Measurements from ENCODE around the gene IL22RA2.
"Not testable (repeated sequence)": the region's sequence is repeated elsewhere in the genome, so short reads cannot be mapped to it uniquely, and the experiment has no call there.

The IL22RA2 gene

GRCh38 chr6:137217801-137218472 lies 44.5 kb upstream of the IL22RA2 start:
- H3K27ac Mint-ChIP-seq: no peak overlapping the region
- H3K27me3 Mint-ChIP-seq (ENCODE audit: low read depth, poor library complexity): peaks cover 4% of the 10 kb centered on the region
- peak overlapping the region; percentile 98 for H3K4me3 Mint-ChIP-seq
- no peak for TF ChIP-seq CTCF (IDR thresholded peaks at IDR 0.05)
- H3K4me1 Mint-ChIP-seq: peaks cover 35% of the 10 kb centered on the region
- H3K9me3 Mint-ChIP-seq: peaks cover 11% of the 10 kb centered on the region
- H3K36me3 Mint-ChIP-seq (ENCODE audit: low read depth): peaks cover 18% of the 10 kb centered on the region
- peak; percentile 4 for DNase-seq

GRCh38 chr6:137216875-137217553 lies 43.6 kb upstream of the IL22RA2 start:
- peaks cover 19% of the 10 kb centered on the region for H3K9me3 Mint-ChIP-seq
- no peak overlapping the region for H3K27ac Mint-ChIP-seq
- H3K4me1 Mint-ChIP-seq: peaks cover 35% of the 10 kb centered on the region
- DNase-seq: no peak
- H3K27me3 Mint-ChIP-seq (ENCODE audit: low read depth, poor library complexity): peaks cover 4% of the 10 kb centered on the region
- no peak for TF ChIP-seq CTCF (IDR thresholded peaks at IDR 0.05)
- peaks cover 26% of the 10 kb centered on the region for H3K36me3 Mint-ChIP-seq (ENCODE audit: low read depth)
- H3K4me3 Mint-ChIP-seq: no peak overlapping the region

GRCh38 chr6:137216106-137216505 lies 42.7 kb upstream of the IL22RA2 start:
- Mint-ChIP-seq H3K36me3 (ENCODE audit: low read depth) (peaks cover 35% of the 10 kb centered on the region), H3K4me3 (no peak overlapping the region), H3K27me3 (ENCODE audit: low read depth, poor library complexity) (peaks cover 4% of the 10 kb centered on the region), H3K9me3 (peaks cover 28% of the 10 kb centered on the region), H3K27ac (no peak overlapping the region), H3K4me1 (peaks cover 35% of the 10 kb centered on the region)
- no peak for DNase-seq
- TF ChIP-seq CTCF (IDR thresholded peaks at IDR 0.05): no peak

GRCh38 chr6:137215630-137216029 lies 42.2 kb upstream of the IL22RA2 start:
- H3K9me3 Mint-ChIP-seq: peaks cover 33% of the 10 kb centered on the region
- not testable (repeated sequence) for H3K4me3 Mint-ChIP-seq; H3K27ac Mint-ChIP-seq; DNase-seq; H3K27me3 Mint-ChIP-seq (ENCODE audit: low read depth, poor library complexity)
- peaks cover 33% of the 10 kb centered on the region for H3K4me1 Mint-ChIP-seq
- H3K36me3 Mint-ChIP-seq (ENCODE audit: low read depth): peaks cover 40% of the 10 kb centered on the region

- no peak for TF ChIP-seq CTCF (IDR thresholded peaks at IDR 0.05)
- Mint-ChIP-seq H3K27me3 (ENCODE audit: low read depth, poor library complexity) (no peaks in the 10 kb centered on the region), H3K36me3 (ENCODE audit: low read depth) (peaks cover 47% of the 10 kb centered on the region), H3K9me3 (peaks cover 40% of the 10 kb centered on the region), H3K27ac (no peak overlapping the region), H3K4me3 (no peak overlapping the region), H3K4me1 (peaks cover 27% of the 10 kb centered on the region)
- no peak for DNase-seq
Measured at GRCh38 chr6:137214931-137215330, 41.5 kb upstream of the IL22RA2 start.

- DNase-seq: no peak
- H3K4me3 Mint-ChIP-seq: no peak overlapping the region
- peaks cover 23% of the 10 kb centered on the region for H3K4me1 Mint-ChIP-seq
- TF ChIP-seq CTCF (IDR thresholded peaks at IDR 0.05): no peak
- peaks cover 58% of the 10 kb centered on the region for H3K36me3 Mint-ChIP-seq (ENCODE audit: low read depth)
- H3K27ac Mint-ChIP-seq: no peak overlapping the region
- no peaks in the 10 kb centered on the region for H3K27me3 Mint-ChIP-seq (ENCODE audit: low read depth, poor library complexity)
- peaks cover 51% of the 10 kb centered on the region for H3K9me3 Mint-ChIP-seq
Measured at GRCh38 chr6:137213813-137214212, 40.4 kb upstream of the IL22RA2 start.

Data from nephron progenitor cell (in vitro differentiated cells).